Neural progenitor cell (in vitro differentiated cells): ENCODE measurements around the gene HMOX1. TPM values are rescaled to one million over a fixed set of nuclear protein-coding genes. Genes with fewer than 3 reads are reported as not detected.
"Not testable (repeated sequence)": the region's sequence is repeated elsewhere in the genome, so short reads cannot be mapped to it uniquely, and the experiment has no call there.

ENCODE experiments used
- DNase-seq: peaks from one replicate; pipeline ENCODE4 v3.0.0-alpha.2; 2016; ENCODE audit warnings: low spot score
- H2AFZ ChIP-seq: fragments of 200-600 bp; sonication (generic); replicated peaks from 2 replicates; pipeline ENCODE4 v1.6.1; 2016; ENCODE audit warnings: antibody characterized with exemption
- H3F3A ChIP-seq: fragments of 200-600 bp; sonication (generic); 2 replicates; pipeline ENCODE4 v1.6.1; 2016; ENCODE audit warnings: antibody characterized with exemption, low read depth
- H3K27ac ChIP-seq: fragments of 200-600 bp; sonication (generic); 2 replicates; pipeline ENCODE4 v1.5.1; 2016; ENCODE audit warnings: mild to moderate bottlenecking
- H3K27me3 ChIP-seq: fragments of 200-600 bp; sonication (generic); 2 replicates; pipeline ENCODE4 v1.6.1; 2016; ENCODE audit warnings: mild to moderate bottlenecking, moderate library complexity
- H3K36me3 ChIP-seq: fragments of 200-600 bp; sonication (generic); 2 replicates; pipeline ENCODE4 v1.5.1; 2016
- H3K4me1 ChIP-seq: fragments of 200-600 bp; sonication (generic); 2 replicates; pipeline ENCODE4 v1.6.1; 2016; ENCODE audit warnings: mixed run types
- H3K4me2 ChIP-seq: fragments of 200-600 bp; sonication (generic); 2 replicates; pipeline ENCODE4 v1.6.1; 2016
- H3K4me3 ChIP-seq: fragments of 200-600 bp; sonication (generic); 2 replicates; pipeline ENCODE4 v1.5.1; 2016
- H3K79me2 ChIP-seq: fragments of 200-600 bp; sonication (generic); 2 replicates; pipeline ENCODE4 v1.6.1; 2016; ENCODE audit warnings: low read depth
- H3K9ac ChIP-seq: fragments of 200-600 bp; sonication (generic); 2 replicates; pipeline ENCODE4 v1.6.1; 2016
- H3K9me3 ChIP-seq: fragments of 200-600 bp; sonication (generic); 2 replicates; pipeline ENCODE4 v1.5.1; 2016; ENCODE audit warnings: low read depth
- H4K20me1 ChIP-seq: fragments of 200-600 bp; sonication (generic); 2 replicates; pipeline ENCODE4 v1.6.1; 2016; ENCODE audit warnings: low read depth
- H3K27ac Mint-ChIP-seq: 3 replicates; pipeline ENCODE4 v1.8.0; 2021; ENCODE audit warnings: mixed read lengths
- H3K27me3 Mint-ChIP-seq: 2 replicates; pipeline ENCODE4 v1.8.0; 2022; ENCODE audit warnings: low read depth, mild to moderate bottlenecking, inconsistent platforms, moderate library complexity, mixed read lengths; ENCODE audit not compliant: insufficient read depth
- H3K36me3 Mint-ChIP-seq: 3 replicates; pipeline ENCODE4 v1.8.0; 2021; ENCODE audit warnings: mixed read lengths
- H3K4me1 Mint-ChIP-seq: 3 replicates; pipeline ENCODE4 v1.8.0; 2021; ENCODE audit warnings: mixed read lengths
- H3K4me3 Mint-ChIP-seq: 3 replicates; pipeline ENCODE4 v1.8.0; 2021; ENCODE audit warnings: mild to moderate bottlenecking, moderate library complexity, mixed read lengths
- H3K9me3 Mint-ChIP-seq: 3 replicates; pipeline ENCODE4 v1.8.0; 2020; ENCODE audit warnings: mixed read lengths
- CTCF ChIP-seq: fragments of 200-600 bp; sonication (generic); IDR thresholded peaks from 2 replicates; pipeline ENCODE4 v1.5.1; 2017; ENCODE audit warnings: antibody characterized with exemption, mild to moderate bottlenecking
- EZH2 ChIP-seq: fragments of 200-600 bp; sonication (generic); IDR thresholded peaks from 2 replicates; pipeline ENCODE4 v1.6.1; 2017; ENCODE audit warnings: antibody characterized with exemption, mild to moderate bottlenecking, moderate library complexity
- EZH2phosphoT487 ChIP-seq: fragments of 200-600 bp; sonication (generic); IDR thresholded peaks from 2 replicates; pipeline ENCODE4 v1.6.1; 2017; ENCODE audit warnings: antibody characterized with exemption
- total RNA-seq: library from RNA; depleted of rRNA; stranded (reverse); fragments of >200 nt; gene quantifications from 2 replicates; pipeline ENCODE4 v1.2.3, GENCODE V29; 2015; ENCODE audit warnings: low replicate concordance

Gene HMOX1
- total RNA-seq, 1 donor from 2014 or later: 2.4 TPM

GRCh38 chr22:35361001-35361558 is 19.8 kb upstream of the HMOX1 start:
- H3K79me2 ChIP-seq: no peaks in the 10 kb centered on the region
- H2AFZ ChIP-seq: no peak overlapping the region
- no peaks in the 10 kb centered on the region for H3K36me3 ChIP-seq
- no peak overlapping the region for H3K4me3 ChIP-seq
- Mint-ChIP-seq H3K27ac (no peak overlapping the region), H3K27me3 (peaks cover 10% of the 10 kb centered on the region), H3K36me3 (no peaks in the 10 kb centered on the region), H3K4me3 (no peak overlapping the region), H3K4me1 (no peaks in the 10 kb centered on the region), H3K9me3 (no peaks in the 10 kb centered on the region)
- H3K4me2 ChIP-seq: no peak overlapping the region
- no peaks in the 10 kb centered on the region for H3K9me3 ChIP-seq
- no peak for DNase-seq
- H3K4me1 ChIP-seq: no peaks in the 10 kb centered on the region
- H3K27me3 ChIP-seq: no peaks in the 10 kb centered on the region
- H4K20me1 ChIP-seq: no peaks in the 10 kb centered on the region
- H3K9ac ChIP-seq: no peak overlapping the region
- peaks cover 4% of the 10 kb centered on the region for H3F3A ChIP-seq
- TF ChIP-seq EZH2phosphoT487 (no peak), EZH2 (no peak), CTCF (no peak)
- H3K27ac ChIP-seq: no peak overlapping the region

GRCh38 chr22:35363566-35364086 is 17.3 kb upstream of the HMOX1 start:
- Histone ChIP-seq H3K4me3 (no peak overlapping the region), H3K27me3 (no peaks in the 10 kb centered on the region), H2AFZ (no peak overlapping the region), H4K20me1 (no peaks in the 10 kb centered on the region), H3K4me2 (no peak overlapping the region), H3K36me3 (no peaks in the 10 kb centered on the region), H3K79me2 (no peaks in the 10 kb centered on the region), H3K9ac (no peak overlapping the region), H3F3A (peaks cover 4% of the 10 kb centered on the region), H3K27ac (no peak overlapping the region), H3K4me1 (no peaks in the 10 kb centered on the region), H3K9me3 (no peaks in the 10 kb centered on the region)
- Mint-ChIP-seq H3K27me3 (peaks cover 5% of the 10 kb centered on the region), H3K4me1 (no peaks in the 10 kb centered on the region), H3K9me3 (no peaks in the 10 kb centered on the region), H3K4me3 (no peak overlapping the region), H3K36me3 (no peaks in the 10 kb centered on the region), H3K27ac (no peak overlapping the region)
- DNase-seq: no peak
- TF ChIP-seq EZH2phosphoT487: no peak
- TF ChIP-seq EZH2: no peak
- TF ChIP-seq CTCF: no peak

GRCh38 chr22:35364230-35364629 is 16.7 kb upstream of the HMOX1 start:
- not testable (repeated sequence) for H3K36me3 Mint-ChIP-seq, H3K4me2 ChIP-seq, H3K4me3 Mint-ChIP-seq, H3K27ac Mint-ChIP-seq, H3K79me2 ChIP-seq, H3K4me3 ChIP-seq, H3K27me3 ChIP-seq, H4K20me1 ChIP-seq, H3K9me3 Mint-ChIP-seq, H3K27ac ChIP-seq, H2AFZ ChIP-seq, H3K36me3 ChIP-seq, H3K9ac ChIP-seq, H3F3A ChIP-seq, H3K4me1 ChIP-seq, H3K9me3 ChIP-seq, H3K4me1 Mint-ChIP-seq, H3K27me3 Mint-ChIP-seq, DNase-seq

DNA sequence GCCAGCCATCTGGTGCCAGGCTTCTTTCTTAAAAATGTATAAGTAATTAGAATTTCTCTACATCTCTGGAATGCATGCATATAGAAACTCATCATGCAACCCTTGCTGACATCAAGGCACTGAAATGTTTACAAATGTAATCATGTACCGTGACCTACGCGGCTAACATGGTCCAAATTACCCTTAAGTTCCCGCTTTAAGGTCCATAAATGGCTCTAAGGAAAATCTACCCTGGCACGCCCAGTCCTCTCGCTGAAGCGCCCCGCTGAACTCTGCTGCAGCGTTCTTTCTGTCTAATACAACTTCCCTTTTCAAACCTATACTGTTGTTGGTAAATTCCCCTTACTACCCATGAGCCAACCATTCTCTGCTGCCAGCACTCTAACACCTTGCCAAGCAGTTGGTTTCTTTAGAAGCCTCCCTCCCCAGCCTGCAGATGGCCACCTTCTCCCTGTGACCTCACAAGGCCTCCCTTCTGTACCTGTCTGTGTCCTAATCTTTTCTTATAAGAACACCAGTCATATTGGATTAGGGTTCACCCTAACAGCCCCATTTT is 13.5 kb upstream of the HMOX1 start:
- H3K36me3 ChIP-seq: no peaks in the 10 kb centered on the region
- Mint-ChIP-seq H3K4me3 (no peak overlapping the region), H3K27ac (no peak overlapping the region), H3K4me1 (peaks cover 15% of the 10 kb centered on the region), H3K36me3 (no peaks in the 10 kb centered on the region), H3K9me3 (peaks cover 2% of the 10 kb centered on the region), H3K27me3 (peaks cover 11% of the 10 kb centered on the region)
- H3K79me2 ChIP-seq: no peaks in the 10 kb centered on the region
- H2AFZ ChIP-seq: no peak overlapping the region
- no peak for DNase-seq
- H4K20me1 ChIP-seq: no peaks in the 10 kb centered on the region
- TF ChIP-seq CTCF (no peak), EZH2phosphoT487 (no peak), EZH2 (no peak)
- H3K27me3 ChIP-seq: no peaks in the 10 kb centered on the region
- no peaks in the 10 kb centered on the region for H3K9me3 ChIP-seq
- peaks cover 6% of the 10 kb centered on the region for H3K4me1 ChIP-seq
- H3K4me2 ChIP-seq: no peak overlapping the region
- no peak overlapping the region for H3K27ac ChIP-seq
- no peak overlapping the region for H3K9ac ChIP-seq
- peaks cover 20% of the 10 kb centered on the region for H3F3A ChIP-seq
- no peak overlapping the region for H3K4me3 ChIP-seq
